HL-60 (cell line): ENCODE measurements around the gene SLC12A7.

Source experiments
- DNase-seq, 2 experiments: peaks; one replicate each; pipeline ENCODE4 v3.0.0-alpha.2; 2010 to 2020; ENCODE audit warnings: low read depth in 1 of 2, low spot score in 1 of 2
- H3K27ac ChIP-seq: fragments of 250-450 bp; sonication (Bioruptor Pico); replicated peaks from 2 replicates; pipeline ENCODE4 v1.5.1; 2020; ENCODE audit warnings: mild to moderate bottlenecking, moderate library complexity
- H3K27me3 ChIP-seq: fragments of 250-450 bp; sonication (Bioruptor Pico); 2 replicates; pipeline ENCODE4 v1.5.1; 2021; ENCODE audit warnings: mild to moderate bottlenecking, moderate library complexity; ENCODE audit not compliant: insufficient read depth, poor library complexity, severe bottlenecking
- H3K4me3 ChIP-seq: replicated peaks from 2 replicates; pipeline ENCODE4 v1.5.1; 2011; ENCODE audit warnings: mild to moderate bottlenecking, control low read depth, low read length; ENCODE audit not compliant: insufficient read depth
- CTCF ChIP-seq: IDR thresholded peaks from one replicate; pipeline ENCODE4 v1.5.1; 2011; ENCODE audit warnings: low read length, control low read depth, inconsistent platforms; ENCODE audit not compliant: insufficient read depth
- GABPA ChIP-seq: IDR thresholded peaks from 2 replicates; pipeline ENCODE4 v1.6.1; 2012; ENCODE audit warnings: low read depth
- POLR2AphosphoS5 ChIP-seq: IDR thresholded peaks from 2 replicates; pipeline ENCODE4 v1.6.1; 2012; ENCODE audit warnings: low read depth
- REST ChIP-seq: IDR thresholded peaks from 2 replicates; pipeline ENCODE4 v1.6.1; 2012; ENCODE audit warnings: low read depth; ENCODE audit not compliant: insufficient replicate concordance
- SPI1 ChIP-seq: IDR thresholded peaks from 2 replicates; pipeline ENCODE4 v1.6.1; 2012; ENCODE audit warnings: low read depth, mild to moderate bottlenecking, borderline replicate concordance

Gene SLC12A7

GRCh38 chr5:1004461-1005248, 107.2 kb downstream of the SLC12A7 start:
- H3K27ac ChIP-seq: no peak overlapping the region
- peaks cover 36% of the 10 kb centered on the region for H3K27me3 ChIP-seq

GRCh38 chr5:1003296-1003937, 108.4 kb downstream of the SLC12A7 start:
- H3K4me3 ChIP-seq: no peak overlapping the region
- DNase-seq: no peak
- H3K27me3 ChIP-seq: peaks cover 38% of the 10 kb centered on the region
- no peak overlapping the region for H3K27ac ChIP-seq
- TF ChIP-seq SPI1 (no peak), REST (no peak)

More at GRCh38 chr5:1004461-1005248, 107.2 kb downstream of the SLC12A7 start:
- TF ChIP-seq GABPA: no peak
- TF ChIP-seq CTCF: peak; percentile 13
- TF ChIP-seq SPI1: no peak
- peak in 1 of 2 experiments; percentile 29 for DNase-seq
- no peak overlapping the region for H3K4me3 ChIP-seq

- TF ChIP-seq POLR2AphosphoS5 (no peak), CTCF (no peak), REST (no peak), SPI1 (no peak), GABPA (no peak)
- peaks cover 32% of the 10 kb centered on the region for H3K27me3 ChIP-seq
- H3K4me3 ChIP-seq: no peak overlapping the region
- H3K27ac ChIP-seq: no peak overlapping the region
- DNase-seq: no peak
Observed at GRCh38 chr5:1002836-1003235, 109.0 kb downstream of the SLC12A7 start.

- Histone ChIP-seq H3K4me3 (no peak overlapping the region), H3K27ac (no peak overlapping the region), H3K27me3 (peaks cover 27% of the 10 kb centered on the region)
- TF ChIP-seq SPI1 (no peak), CTCF (no peak), GABPA (no peak), POLR2AphosphoS5 (no peak), REST (no peak)
- no peak for DNase-seq
Observed at GRCh38 chr5:1002271-1002546, 109.7 kb downstream of the SLC12A7 start.
